NCI-H748 (cell line): ENCODE measurements around the gene NCOR1.
"Not testable (repeated sequence)": the region's sequence is repeated elsewhere in the genome, so short reads cannot be mapped to it uniquely, and the experiment has no call there.

Source experiments
- DNase-seq: peaks from one replicate; lab custom pipeline; 2025; ENCODE audit not compliant: unreplicated experiment; lab: John Stamatoyannopoulos, UW

The NCOR1 gene

GRCh38 chr17:16101440-16101839, 113.9 kb downstream of the NCOR1 start:
- no peak for DNase-seq

- no peak for DNase-seq
Observed at GRCh38 chr17:16100737-16101400, 114.5 kb downstream of the NCOR1 start.

- DNase-seq: no peak
Observed at GRCh38 chr17:16091773-16092172, 123.6 kb downstream of the NCOR1 start.

GRCh38 chr17:16086957-16087356, 128.4 kb downstream of the NCOR1 start:
- DNase-seq: no peak

GRCh38 chr17:16085066-16085699, 130.2 kb downstream of the NCOR1 start:
- no peak for DNase-seq

GRCh38 chr17:16083223-16083622, 132.1 kb downstream of the NCOR1 start:
- no peak for DNase-seq

- no peak for DNase-seq
Observed at GRCh38 chr17:16081507-16082087, 133.7 kb downstream of the NCOR1 start.

- DNase-seq: no peak
Observed at GRCh38 chr17:16080366-16080765, 135.0 kb downstream of the NCOR1 start.

- no peak for DNase-seq
Observed at GRCh38 chr17:16075949-16076348, 139.4 kb downstream of the NCOR1 start.

GRCh38 chr17:16074423-16074822, 140.9 kb downstream of the NCOR1 start:
- no peak for DNase-seq

- no peak for DNase-seq
Observed at GRCh38 chr17:16073845-16074244, 141.5 kb downstream of the NCOR1 start.

- no peak for DNase-seq
Observed at GRCh38 chr17:16072031-16072430, 143.3 kb downstream of the NCOR1 start.

- DNase-seq: no peak
Observed at GRCh38 chr17:16068323-16068722, 147.0 kb downstream of the NCOR1 start.

GRCh38 chr17:16066125-16066524, 149.2 kb downstream of the NCOR1 start:
- no peak for DNase-seq

GRCh38 chr17:16061631-16062030, 153.7 kb downstream of the NCOR1 start:
- no peak for DNase-seq

- DNase-seq: not testable (repeated sequence)
Observed at GRCh38 chr17:16055139-16055538, 160.2 kb downstream of the NCOR1 start.

GRCh38 chr17:16052486-16052885, 162.8 kb downstream of the NCOR1 start:
- no peak for DNase-seq

GRCh38 chr17:16050844-16051243, 164.5 kb downstream of the NCOR1 start:
- DNase-seq: no peak

- DNase-seq: no peak
Observed at GRCh38 chr17:16048811-16049449, 166.4 kb downstream of the NCOR1 start.

GRCh38 chr17:16046966-16047365, 168.4 kb downstream of the NCOR1 start:
- no peak for DNase-seq

- DNase-seq: no peak
Observed at GRCh38 chr17:16044487-16044886, 170.8 kb downstream of the NCOR1 start.

GRCh38 chr17:16040710-16041251, 174.6 kb downstream of the NCOR1 start:
- no peak for DNase-seq
